Measurements from ENCODE around the gene ABHD12B.

DNA sequence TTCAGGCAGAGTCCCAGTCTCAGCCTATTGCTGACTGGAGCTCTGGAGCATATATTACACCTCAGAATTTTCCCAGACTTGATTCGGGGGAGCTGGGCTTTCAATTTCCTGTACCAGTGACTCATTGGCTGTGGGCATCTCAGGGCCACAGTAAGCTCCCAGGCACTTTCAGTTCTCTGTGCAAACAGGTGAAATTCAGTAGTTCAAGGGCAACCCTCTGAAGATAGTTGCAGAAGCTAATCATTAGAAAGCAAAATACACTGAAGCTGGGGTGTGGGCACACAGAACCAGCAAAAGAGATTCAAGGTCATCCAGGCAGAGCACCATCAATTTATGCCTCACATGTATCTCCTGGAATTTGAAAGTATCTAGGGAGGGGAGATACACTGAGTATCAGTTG is 32.8 kb upstream of the ABHD12B start:
- TF ChIP-seq CTCF (IDR thresholded peaks at IDR 0.05; ENCODE audit: insufficient read depth, low read length): no peak
- TF ChIP-seq, protein P1, sequence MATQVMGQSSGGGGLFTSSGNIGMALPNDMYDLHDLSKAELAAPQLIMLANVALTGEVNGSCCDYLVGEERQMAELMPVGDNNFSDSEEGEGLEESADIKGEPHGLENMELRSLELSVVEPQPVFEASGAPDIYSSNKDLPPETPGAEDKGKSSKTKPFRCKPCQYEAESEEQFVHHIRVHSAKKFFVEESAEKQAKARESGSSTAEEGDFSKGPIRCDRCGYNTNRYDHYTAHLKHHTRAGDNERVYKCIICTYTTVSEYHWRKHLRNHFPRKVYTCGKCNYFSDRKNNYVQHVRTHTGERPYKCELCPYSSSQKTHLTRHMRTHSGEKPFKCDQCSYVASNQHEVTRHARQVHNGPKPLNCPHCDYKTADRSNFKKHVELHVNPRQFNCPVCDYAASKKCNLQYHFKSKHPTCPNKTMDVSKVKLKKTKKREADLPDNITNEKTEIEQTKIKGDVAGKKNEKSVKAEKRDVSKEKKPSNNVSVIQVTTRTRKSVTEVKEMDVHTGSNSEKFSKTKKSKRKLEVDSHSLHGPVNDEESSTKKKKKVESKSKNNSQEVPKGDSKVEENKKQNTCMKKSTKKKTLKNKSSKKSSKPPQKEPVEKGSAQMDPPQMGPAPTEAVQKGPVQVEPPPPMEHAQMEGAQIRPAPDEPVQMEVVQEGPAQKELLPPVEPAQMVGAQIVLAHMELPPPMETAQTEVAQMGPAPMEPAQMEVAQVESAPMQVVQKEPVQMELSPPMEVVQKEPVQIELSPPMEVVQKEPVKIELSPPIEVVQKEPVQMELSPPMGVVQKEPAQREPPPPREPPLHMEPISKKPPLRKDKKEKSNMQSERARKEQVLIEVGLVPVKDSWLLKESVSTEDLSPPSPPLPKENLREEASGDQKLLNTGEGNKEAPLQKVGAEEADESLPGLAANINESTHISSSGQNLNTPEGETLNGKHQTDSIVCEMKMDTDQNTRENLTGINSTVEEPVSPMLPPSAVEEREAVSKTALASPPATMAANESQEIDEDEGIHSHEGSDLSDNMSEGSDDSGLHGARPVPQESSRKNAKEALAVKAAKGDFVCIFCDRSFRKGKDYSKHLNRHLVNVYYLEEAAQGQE (IDR thresholded peaks at IDR 0.05; ENCODE audit: insufficient replicate concordance, low read depth): no peak

All from HL-60 (cell line).